ENCODE measurements around the gene KIAA0513. TPM values are rescaled to one million over a fixed set of nuclear protein-coding genes. Genes with fewer than 3 reads are reported as not detected.

KIAA0513 gene
- total RNA-seq, 1 donor from 2014 or later = 0.62 TPM

DNA sequence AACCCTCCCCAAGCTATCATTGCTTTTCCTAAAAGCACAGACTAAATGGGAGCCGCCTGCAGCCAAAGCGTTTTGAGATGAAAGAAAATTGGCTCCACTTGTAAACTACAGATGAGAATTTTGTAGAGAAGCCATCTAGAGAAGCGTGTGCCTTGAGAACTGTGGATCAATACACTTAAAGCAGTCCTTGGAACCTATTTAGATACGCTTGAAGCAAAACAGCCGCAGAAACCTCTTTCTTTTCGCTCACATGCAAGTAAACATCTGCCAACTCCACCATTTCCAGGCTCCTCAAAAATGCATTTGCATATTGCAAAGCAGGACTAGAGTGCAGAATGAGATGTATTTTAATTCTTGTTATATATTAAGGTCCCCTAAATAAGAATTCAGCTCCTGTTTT, 13.1 kb downstream of the KIAA0513 start:
- intact Hi-C loops (cut with micrococcal nuclease) = no loop called here

DNA sequence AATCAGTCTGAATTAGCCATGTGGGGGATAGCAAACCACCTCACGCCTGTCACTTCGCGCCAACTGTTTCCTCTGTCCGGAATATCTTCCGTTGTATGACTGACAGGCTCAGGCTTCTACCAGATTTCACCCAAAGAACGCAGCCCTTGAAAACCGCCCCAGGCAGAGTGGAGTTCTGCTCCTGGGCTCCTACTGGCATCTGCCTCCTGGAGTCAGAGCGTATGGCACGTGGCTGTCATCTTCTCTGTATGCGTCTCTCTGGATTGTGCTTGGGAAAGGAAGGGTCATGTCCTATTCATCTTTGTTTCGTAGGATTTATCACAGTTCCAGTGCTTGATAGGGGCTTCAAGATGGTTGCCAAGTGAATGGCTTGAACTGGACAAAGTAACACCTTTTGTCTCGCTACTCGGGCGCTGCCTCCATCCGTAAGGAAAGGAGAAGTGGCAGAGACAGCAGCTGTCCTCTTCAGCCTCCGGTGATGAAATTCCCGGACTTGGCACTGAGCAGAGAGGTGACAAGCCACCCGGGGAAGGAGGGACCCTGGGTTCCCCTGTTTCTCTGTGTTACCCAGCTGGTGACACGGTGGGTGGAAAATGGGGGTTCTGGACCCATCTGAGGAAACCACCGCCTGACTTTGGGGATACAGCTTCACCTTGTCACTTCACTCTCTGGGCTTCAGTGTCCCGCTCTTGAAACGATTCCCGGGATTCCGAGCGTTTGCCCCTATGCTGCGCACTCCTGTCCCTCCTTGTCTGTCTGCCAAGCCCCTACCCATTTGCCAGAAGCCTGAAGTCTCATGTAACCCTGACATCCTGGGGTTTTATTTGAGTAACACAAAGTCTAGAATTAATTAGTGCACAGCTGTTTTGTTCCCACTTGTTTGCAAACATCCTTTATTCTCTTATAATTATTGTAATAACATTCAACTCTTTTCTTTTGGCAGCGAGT, 13.9 kb downstream of the KIAA0513 start:
- TF ChIP-seq, protein P1, sequence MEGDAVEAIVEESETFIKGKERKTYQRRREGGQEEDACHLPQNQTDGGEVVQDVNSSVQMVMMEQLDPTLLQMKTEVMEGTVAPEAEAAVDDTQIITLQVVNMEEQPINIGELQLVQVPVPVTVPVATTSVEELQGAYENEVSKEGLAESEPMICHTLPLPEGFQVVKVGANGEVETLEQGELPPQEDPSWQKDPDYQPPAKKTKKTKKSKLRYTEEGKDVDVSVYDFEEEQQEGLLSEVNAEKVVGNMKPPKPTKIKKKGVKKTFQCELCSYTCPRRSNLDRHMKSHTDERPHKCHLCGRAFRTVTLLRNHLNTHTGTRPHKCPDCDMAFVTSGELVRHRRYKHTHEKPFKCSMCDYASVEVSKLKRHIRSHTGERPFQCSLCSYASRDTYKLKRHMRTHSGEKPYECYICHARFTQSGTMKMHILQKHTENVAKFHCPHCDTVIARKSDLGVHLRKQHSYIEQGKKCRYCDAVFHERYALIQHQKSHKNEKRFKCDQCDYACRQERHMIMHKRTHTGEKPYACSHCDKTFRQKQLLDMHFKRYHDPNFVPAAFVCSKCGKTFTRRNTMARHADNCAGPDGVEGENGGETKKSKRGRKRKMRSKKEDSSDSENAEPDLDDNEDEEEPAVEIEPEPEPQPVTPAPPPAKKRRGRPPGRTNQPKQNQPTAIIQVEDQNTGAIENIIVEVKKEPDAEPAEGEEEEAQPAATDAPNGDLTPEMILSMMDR (IDR thresholded peaks at IDR 0.05) = no peak
- H3K9me3 Mint-ChIP-seq = no peaks in the 10 kb centered on the region
- intact Hi-C loops (cut with micrococcal nuclease) = no loop called here
- DNase-seq (no peak), ATAC-seq (ENCODE audit: low read depth) (no peak)
- ChIA-PET CTCF (no interaction called here), POLR2A (no interaction called here)
- no peak overlapping the region for H3K27ac Mint-ChIP-seq
- H3K4me3 Mint-ChIP-seq = no peak overlapping the region
- H3K4me1 Mint-ChIP-seq = no peaks in the 10 kb centered on the region
- H3K27me3 Mint-ChIP-seq = peaks cover 7% of the 10 kb centered on the region
- H3K36me3 Mint-ChIP-seq (ENCODE audit: low read depth) = no peaks in the 10 kb centered on the region

More for the DNA sequence above, 13.1 kb downstream of the KIAA0513 start:
- peaks cover 4% of the 10 kb centered on the region for H3K27me3 Mint-ChIP-seq
- no peaks in the 10 kb centered on the region for H3K36me3 Mint-ChIP-seq (ENCODE audit: low read depth)
- no peak overlapping the region for H3K27ac Mint-ChIP-seq
- no peaks in the 10 kb centered on the region for H3K9me3 Mint-ChIP-seq
- DNase-seq (no peak), ATAC-seq (ENCODE audit: low read depth) (no peak)
- ChIA-PET POLR2A (no interaction called here), CTCF (no interaction called here)
- H3K4me3 Mint-ChIP-seq = no peak overlapping the region
- TF ChIP-seq, protein P1 (IDR thresholded peaks at IDR 0.05) = no peak
- H3K4me1 Mint-ChIP-seq = no peaks in the 10 kb centered on the region

DNA sequence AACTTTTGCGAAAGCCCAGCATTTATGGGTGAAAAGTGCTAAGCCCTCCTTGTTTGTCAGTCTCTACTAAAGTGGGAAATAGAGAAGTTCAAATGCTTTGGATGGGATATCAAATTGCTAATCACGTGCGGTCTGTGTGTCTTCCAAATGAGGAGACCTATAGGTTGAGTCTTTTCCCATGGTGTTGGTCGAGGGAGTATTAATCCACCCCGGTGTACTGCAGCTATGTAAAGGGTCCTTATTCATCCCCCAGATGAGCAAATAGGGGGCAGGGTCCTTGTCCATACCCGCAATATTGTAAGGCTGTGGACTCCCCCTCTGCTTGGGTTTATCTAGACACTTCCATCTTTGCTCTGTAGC, 14.6 kb downstream of the KIAA0513 start:
- CTCF ChIA-PET = no interaction called here

DNA sequence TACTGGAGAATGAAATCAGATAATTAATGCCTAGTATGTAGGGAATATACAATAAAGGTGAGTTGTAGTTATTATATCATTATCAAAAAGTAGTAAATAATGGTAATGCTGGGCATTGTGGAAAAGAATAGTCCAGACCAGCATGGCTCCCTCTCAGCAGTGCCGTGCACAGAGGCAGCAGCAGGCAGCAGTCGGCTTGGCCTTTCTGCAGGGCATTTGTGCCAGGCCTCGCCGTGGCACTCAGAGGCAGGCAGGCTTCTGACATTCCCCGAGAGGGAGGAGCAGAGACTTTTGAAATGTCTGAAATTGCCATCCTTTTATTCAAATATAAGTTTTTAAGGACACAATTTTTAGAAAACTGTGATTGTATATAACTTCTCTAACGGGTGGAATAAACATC, 15.0 kb downstream of the KIAA0513 start:
- H3K36me3 Mint-ChIP-seq (ENCODE audit: low read depth) = no peaks in the 10 kb centered on the region
- TF ChIP-seq, protein P1 (IDR thresholded peaks at IDR 0.05) = no peak
- ATAC-seq (ENCODE audit: low read depth) (no peak), DNase-seq (no peak)
- no peaks in the 10 kb centered on the region for H3K9me3 Mint-ChIP-seq
- ChIA-PET CTCF (no interaction called here), POLR2A (no interaction called here)
- no peak overlapping the region for H3K27ac Mint-ChIP-seq
- peaks cover 7% of the 10 kb centered on the region for H3K27me3 Mint-ChIP-seq
- no peaks in the 10 kb centered on the region for H3K4me1 Mint-ChIP-seq
- no peak overlapping the region for H3K4me3 Mint-ChIP-seq
- intact Hi-C loops (cut with micrococcal nuclease) = no loop called here

More for the DNA sequence above, 14.6 kb downstream of the KIAA0513 start:
- Mint-ChIP-seq H3K27me3 (peaks cover 7% of the 10 kb centered on the region), H3K4me3 (no peak overlapping the region), H3K4me1 (no peaks in the 10 kb centered on the region), H3K27ac (no peak overlapping the region), H3K36me3 (ENCODE audit: low read depth) (no peaks in the 10 kb centered on the region), H3K9me3 (no peaks in the 10 kb centered on the region)
- TF ChIP-seq, protein P1 (IDR thresholded peaks at IDR 0.05) = no peak
- DNase-seq (no peak), ATAC-seq (ENCODE audit: low read depth) (no peak)
- intact Hi-C loops (cut with micrococcal nuclease) = no loop called here
- POLR2A ChIA-PET = no interaction called here

DNA sequence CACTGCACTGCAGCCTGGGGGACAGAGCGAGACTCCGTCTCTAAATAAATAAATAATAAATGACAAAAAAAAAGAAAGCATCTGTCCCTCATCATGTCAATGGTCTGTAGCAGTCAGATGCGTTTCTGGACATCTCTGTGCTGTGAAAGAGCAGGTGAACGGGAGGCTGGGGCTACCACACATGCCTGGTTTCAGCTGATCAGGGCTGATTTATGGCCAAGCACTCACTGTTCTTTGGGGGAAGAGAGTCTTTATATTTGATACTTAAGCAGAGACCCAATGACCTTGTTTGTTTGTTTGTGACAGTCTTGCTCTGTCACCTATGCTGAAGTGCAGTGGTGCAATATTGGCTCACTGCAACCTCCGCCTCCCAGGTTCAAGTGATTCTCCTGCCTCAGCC, 17.5 kb downstream of the KIAA0513 start:
- H3K9me3 Mint-ChIP-seq = no peaks in the 10 kb centered on the region
- no peaks in the 10 kb centered on the region for H3K4me1 Mint-ChIP-seq
- CTCF ChIA-PET = no interaction called here
- H3K27me3 Mint-ChIP-seq = peaks cover 23% of the 10 kb centered on the region
- H3K4me3 Mint-ChIP-seq = no peak overlapping the region
- POLR2A ChIA-PET = no interaction called here
- TF ChIP-seq, protein P1 (IDR thresholded peaks at IDR 0.05) = no peak
- no peak overlapping the region for H3K27ac Mint-ChIP-seq
- DNase-seq (no peak), ATAC-seq (ENCODE audit: low read depth) (no peak)
- intact Hi-C loops (cut with micrococcal nuclease) = no loop called here
- no peaks in the 10 kb centered on the region for H3K36me3 Mint-ChIP-seq (ENCODE audit: low read depth)
